Panc1 (cell line): ENCODE results near the gene RARA. TPM values are rescaled to one million over a fixed set of nuclear protein-coding genes. Genes with fewer than 3 reads are reported as not detected.

Experiments used
- ATAC-seq: fragments of 200-7000 bp; cut with Tn5 transposase; 2 replicates; pipeline ENCODE4 v1.9.1; 2020; ENCODE audit warnings: mild to moderate bottlenecking, moderate library complexity
- BruUV-seq: library from RNA; stranded (reverse); fragments of 400-500 nt; replicated peaks from 2 replicates; lab custom pipeline; 2021; lab: Mats Ljungman, UMichigan
- CTCF ChIA-PET: fragments of 300-600 bp; sonication (Branson Sonifier 250); formaldehyde crosslinking; loops from one replicate; lab custom pipeline; 2022; ENCODE audit warnings: antibody characterized with exemption; lab: Charles Lee
- POLR2A ChIA-PET: fragments of 300-600 bp; sonication (Branson Sonifier 250); formaldehyde crosslinking; loops from one replicate; lab custom pipeline; 2022; ENCODE audit warnings: antibody characterized with exemption; lab: Charles Lee
- DNase-seq: peaks from one replicate; pipeline ENCODE4 v3.0.0-alpha.2; 2010; ENCODE audit warnings: low read depth, low spot score
- H3K27ac ChIP-seq: 2 replicates; pipeline ENCODE4 v1.5.1; 2011; ENCODE audit warnings: mild to moderate bottlenecking, low read length, inconsistent platforms
- H3K27me3 ChIP-seq: fragments of 200-500 bp; sonication (Bioruptor generic); 2 replicates; pipeline ENCODE4 v1.6.0; 2014; ENCODE audit warnings: low read length, inconsistent platforms; ENCODE audit not compliant: control insufficient read depth, insufficient read depth
- H3K36me3 ChIP-seq: fragments of 200-500 bp; sonication (Bioruptor generic); 2 replicates; pipeline ENCODE4 v1.5.1; 2014; ENCODE audit warnings: inconsistent platforms, mild to moderate bottlenecking, low read length, moderate library complexity; ENCODE audit not compliant: control insufficient read depth, insufficient read depth
- H3K4me1 ChIP-seq: 2 replicates; pipeline ENCODE4 v1.5.1; 2011; ENCODE audit warnings: inconsistent platforms, mild to moderate bottlenecking, low read length, moderate library complexity; ENCODE audit not compliant: control insufficient read depth, insufficient read depth
- H3K4me3 ChIP-seq, 2 experiments: 2 replicates each; pipeline ENCODE4 v1.5.1; 2011 to 2012; ENCODE audit warnings: low read depth in 2 of 2, low read length in 2 of 2, mild to moderate bottlenecking in 2 of 2, inconsistent platforms in 1 of 2, moderate library complexity in 1 of 2
- H3K9me3 ChIP-seq: fragments of 200-500 bp; sonication (Bioruptor generic); 2 replicates; pipeline ENCODE4 v1.5.1; 2014; ENCODE audit warnings: low read depth, mild to moderate bottlenecking, inconsistent platforms, low read length, moderate library complexity; ENCODE audit not compliant: control insufficient read depth, insufficient read depth
- POLR2AphosphoS5 ChIP-seq: IDR thresholded peaks from 2 replicates; pipeline ENCODE4 v1.6.1; 2012; ENCODE audit warnings: mild to moderate bottlenecking, low read depth, low read length, moderate library complexity
- SIN3A ChIP-seq: IDR thresholded peaks from 2 replicates; pipeline ENCODE4 v1.6.1; 2012; ENCODE audit warnings: low read depth, mild to moderate bottlenecking, low read length, moderate library complexity, borderline replicate concordance; ENCODE audit not compliant: insufficient read depth
- TCF7L2 ChIP-seq: IDR thresholded peaks from 2 replicates; pipeline ENCODE4 v1.6.1; 2011; ENCODE audit warnings: mild to moderate bottlenecking, low read depth, low read length, inconsistent platforms
- in situ Hi-C: cut with HindIII; loops from 2 replicates; pipeline ENCODE4 v1.10.0; 2016; ENCODE audit warnings: low sequenced_read_pairs, low pct_unique_long_range_greater_than_20kb
- intact Hi-C: fragments of 100-400 bp; cut with micrococcal nuclease; formaldehyde crosslinking; loops from one replicate; pipeline ENCODE4 v1.10.0; 2022; ENCODE audit not compliant: unreplicated experiment
- total RNA-seq: library from RNA; stranded (reverse); gene quantifications from one replicate; pipeline ENCODE4 v1.2.1, GENCODE V29; 2021; ENCODE audit not compliant: unreplicated experiment
- TF ChIP-seq, protein P1 (sequence below): fragments of 450-650 bp; IDR thresholded peaks from 2 replicates; pipeline ENCODE4 v1.5.1; 2017; ENCODE audit warnings: mild to moderate bottlenecking
- TF ChIP-seq, protein P2 (sequence below), 2 experiments: IDR thresholded peaks; 2 replicates each; pipeline ENCODE4 v1.6.1; 2011 to 2012; ENCODE audit warnings: low read depth in 2 of 2, control low read depth in 1 of 2, low read length in 1 of 2, mild to moderate bottlenecking in 1 of 2, moderate library complexity in 1 of 2; ENCODE audit not compliant: insufficient read depth in 1 of 2

The RARA gene
- total RNA-seq, 1 experiment from 2014 or later: 55.6 TPM

DNA sequence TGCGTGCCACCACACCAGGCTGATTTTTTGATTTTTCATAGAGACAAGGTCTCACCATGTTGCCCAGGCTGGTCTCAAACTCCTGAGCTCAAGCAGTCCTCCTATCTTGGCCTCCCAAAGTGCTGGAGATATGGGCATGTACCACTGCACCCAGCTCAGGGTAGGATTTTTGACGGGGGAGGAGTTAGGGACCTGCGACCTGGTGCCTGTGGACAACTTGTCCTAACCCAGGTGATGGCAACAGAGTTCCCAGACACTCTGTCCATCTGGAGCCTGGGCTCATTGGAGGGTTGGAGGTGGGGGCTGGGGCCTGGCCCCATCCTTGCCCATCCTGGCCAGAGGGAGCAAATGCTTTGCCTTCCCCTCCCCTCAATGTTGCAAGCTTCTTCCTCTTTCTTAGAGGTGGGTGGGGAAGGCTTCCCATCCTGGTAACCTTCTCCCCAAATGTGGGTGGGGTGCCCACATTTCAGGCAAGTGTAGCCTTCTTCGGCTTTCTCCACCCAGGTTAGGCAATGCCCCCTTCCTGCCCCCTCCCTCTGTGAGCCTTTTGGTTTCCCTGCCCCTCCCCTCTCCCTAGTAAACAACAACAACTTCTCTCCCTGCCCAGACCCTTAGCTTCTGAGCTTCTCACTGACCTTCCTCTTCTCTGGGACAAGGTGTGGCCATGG, 24.9 kb downstream of the RARA start:
- H3K4me1 ChIP-seq: peaks cover 68% of the 10 kb centered on the region
- DNase-seq (no peak), ATAC-seq (no peak)
- H3K27ac ChIP-seq: peak overlapping the region; percentile 64; the same call in 1 of the 2 replicates
- no peaks in the 10 kb centered on the region for H3K36me3 ChIP-seq
- intact Hi-C loops (no loop called here), in situ Hi-C loops (no loop called here)
- ChIA-PET CTCF (no interaction called here), POLR2A (no interaction called here)
- no peaks in the 10 kb centered on the region for H3K27me3 ChIP-seq
- no TSS peak for BruUV-seq
- TF ChIP-seq TCF7L2 (no peak), POLR2AphosphoS5 (no peak), SIN3A (no peak)
- TF ChIP-seq, protein P1, sequence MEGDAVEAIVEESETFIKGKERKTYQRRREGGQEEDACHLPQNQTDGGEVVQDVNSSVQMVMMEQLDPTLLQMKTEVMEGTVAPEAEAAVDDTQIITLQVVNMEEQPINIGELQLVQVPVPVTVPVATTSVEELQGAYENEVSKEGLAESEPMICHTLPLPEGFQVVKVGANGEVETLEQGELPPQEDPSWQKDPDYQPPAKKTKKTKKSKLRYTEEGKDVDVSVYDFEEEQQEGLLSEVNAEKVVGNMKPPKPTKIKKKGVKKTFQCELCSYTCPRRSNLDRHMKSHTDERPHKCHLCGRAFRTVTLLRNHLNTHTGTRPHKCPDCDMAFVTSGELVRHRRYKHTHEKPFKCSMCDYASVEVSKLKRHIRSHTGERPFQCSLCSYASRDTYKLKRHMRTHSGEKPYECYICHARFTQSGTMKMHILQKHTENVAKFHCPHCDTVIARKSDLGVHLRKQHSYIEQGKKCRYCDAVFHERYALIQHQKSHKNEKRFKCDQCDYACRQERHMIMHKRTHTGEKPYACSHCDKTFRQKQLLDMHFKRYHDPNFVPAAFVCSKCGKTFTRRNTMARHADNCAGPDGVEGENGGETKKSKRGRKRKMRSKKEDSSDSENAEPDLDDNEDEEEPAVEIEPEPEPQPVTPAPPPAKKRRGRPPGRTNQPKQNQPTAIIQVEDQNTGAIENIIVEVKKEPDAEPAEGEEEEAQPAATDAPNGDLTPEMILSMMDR: no peak
- TF ChIP-seq, protein P2, sequence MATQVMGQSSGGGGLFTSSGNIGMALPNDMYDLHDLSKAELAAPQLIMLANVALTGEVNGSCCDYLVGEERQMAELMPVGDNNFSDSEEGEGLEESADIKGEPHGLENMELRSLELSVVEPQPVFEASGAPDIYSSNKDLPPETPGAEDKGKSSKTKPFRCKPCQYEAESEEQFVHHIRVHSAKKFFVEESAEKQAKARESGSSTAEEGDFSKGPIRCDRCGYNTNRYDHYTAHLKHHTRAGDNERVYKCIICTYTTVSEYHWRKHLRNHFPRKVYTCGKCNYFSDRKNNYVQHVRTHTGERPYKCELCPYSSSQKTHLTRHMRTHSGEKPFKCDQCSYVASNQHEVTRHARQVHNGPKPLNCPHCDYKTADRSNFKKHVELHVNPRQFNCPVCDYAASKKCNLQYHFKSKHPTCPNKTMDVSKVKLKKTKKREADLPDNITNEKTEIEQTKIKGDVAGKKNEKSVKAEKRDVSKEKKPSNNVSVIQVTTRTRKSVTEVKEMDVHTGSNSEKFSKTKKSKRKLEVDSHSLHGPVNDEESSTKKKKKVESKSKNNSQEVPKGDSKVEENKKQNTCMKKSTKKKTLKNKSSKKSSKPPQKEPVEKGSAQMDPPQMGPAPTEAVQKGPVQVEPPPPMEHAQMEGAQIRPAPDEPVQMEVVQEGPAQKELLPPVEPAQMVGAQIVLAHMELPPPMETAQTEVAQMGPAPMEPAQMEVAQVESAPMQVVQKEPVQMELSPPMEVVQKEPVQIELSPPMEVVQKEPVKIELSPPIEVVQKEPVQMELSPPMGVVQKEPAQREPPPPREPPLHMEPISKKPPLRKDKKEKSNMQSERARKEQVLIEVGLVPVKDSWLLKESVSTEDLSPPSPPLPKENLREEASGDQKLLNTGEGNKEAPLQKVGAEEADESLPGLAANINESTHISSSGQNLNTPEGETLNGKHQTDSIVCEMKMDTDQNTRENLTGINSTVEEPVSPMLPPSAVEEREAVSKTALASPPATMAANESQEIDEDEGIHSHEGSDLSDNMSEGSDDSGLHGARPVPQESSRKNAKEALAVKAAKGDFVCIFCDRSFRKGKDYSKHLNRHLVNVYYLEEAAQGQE (IDR thresholded peaks at IDR 0.05; ENCODE audit: insufficient read depth in 1 of 2, low read depth in 2 of 2, low read length in 1 of 2): no peak
- H3K9me3 ChIP-seq: no peaks in the 10 kb centered on the region
- H3K4me3 ChIP-seq: no peak overlapping the region

DNA sequence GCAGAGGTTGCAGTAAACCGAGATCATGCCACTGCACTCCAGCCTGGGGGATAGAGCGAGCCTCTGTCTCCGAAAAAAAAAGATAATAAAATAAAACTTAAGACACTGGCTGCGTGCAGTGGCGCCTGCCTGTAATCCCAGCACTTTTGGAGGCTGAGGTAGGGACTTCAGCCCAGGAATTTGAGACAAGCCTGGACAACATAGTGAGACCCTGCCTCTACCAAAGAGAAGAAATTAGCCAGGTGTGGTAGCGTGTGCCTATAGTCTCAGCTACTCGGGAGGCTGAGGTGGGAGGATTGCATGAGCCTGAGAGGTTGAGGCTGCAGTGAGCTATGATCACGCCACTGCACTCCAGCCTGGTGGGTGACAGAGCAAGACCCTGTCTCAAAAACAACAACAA, 26.6 kb downstream of the RARA start:
- BruUV-seq: no TSS peak
- DNase-seq: no peak
- in situ Hi-C loops: no loop called here
- ChIA-PET POLR2A (interaction anchor here (0.6 kb wide), 1 partner anchor 85 kb away, joined by 4 read pairs; no protein-coding TSS in a partner anchor), CTCF (no interaction called here)
- H3K4me3 ChIP-seq: no peak overlapping the region
- no peaks in the 10 kb centered on the region for H3K27me3 ChIP-seq
- H3K36me3 ChIP-seq: no peaks in the 10 kb centered on the region
- H3K4me1 ChIP-seq: peaks cover 72% of the 10 kb centered on the region
- TF ChIP-seq, protein P1: no peak
- TF ChIP-seq TCF7L2 (no peak), POLR2AphosphoS5 (no peak), SIN3A (no peak)
- TF ChIP-seq, protein P2 (IDR thresholded peaks at IDR 0.05; ENCODE audit: insufficient read depth in 1 of 2, low read depth in 2 of 2, low read length in 1 of 2): no peak
- ATAC-seq: no peak
- H3K27ac ChIP-seq: no peak overlapping the region
- H3K9me3 ChIP-seq: no peaks in the 10 kb centered on the region
- intact Hi-C loops: no loop called here
